ENCODE results near the gene PTPRM.

PTPRM gene

DNA sequence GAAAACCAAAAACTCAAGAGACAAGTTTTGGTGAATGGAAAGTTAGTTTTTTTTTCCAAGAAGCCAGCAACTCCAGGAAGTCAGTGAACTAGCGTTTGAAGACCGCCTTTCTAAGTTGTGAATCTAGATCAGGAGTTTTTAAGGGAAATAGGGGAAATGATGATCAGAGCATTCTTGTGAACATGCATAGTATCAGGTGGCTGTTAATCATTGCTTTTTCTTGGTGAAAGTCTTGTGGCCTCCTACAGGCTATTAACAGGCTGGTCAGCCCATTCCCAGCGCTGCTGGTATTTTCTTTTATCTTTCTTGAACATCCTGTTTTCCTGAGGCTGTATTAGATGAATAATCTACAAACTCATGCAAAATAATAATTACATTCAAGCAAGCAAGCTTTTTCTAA lies 155.8 kb downstream of the PTPRM start:
- DNase-seq (ENCODE audit: insufficient read length, low spot score): no peak
- TF ChIP-seq POLR2A (IDR thresholded peaks at IDR 0.05; ENCODE audit: low read depth, low read length) (no peak), TAF1 (IDR thresholded peaks at IDR 0.05; ENCODE audit: low read depth, low read length) (no peak), SPI1 (IDR thresholded peaks at IDR 0.05; ENCODE audit: low read depth, low read length) (no peak), POU2F2 (IDR thresholded peaks at IDR 0.05; ENCODE audit: low read depth, low read length) (no peak), POLR2AphosphoS5 (IDR thresholded peaks at IDR 0.05; ENCODE audit: low read depth, low read length) (no peak), PAX5 (IDR thresholded peaks at IDR 0.05; ENCODE audit: insufficient read depth, low read length, severe bottlenecking) (no peak)
- FAIRE-seq: no peak

DNA sequence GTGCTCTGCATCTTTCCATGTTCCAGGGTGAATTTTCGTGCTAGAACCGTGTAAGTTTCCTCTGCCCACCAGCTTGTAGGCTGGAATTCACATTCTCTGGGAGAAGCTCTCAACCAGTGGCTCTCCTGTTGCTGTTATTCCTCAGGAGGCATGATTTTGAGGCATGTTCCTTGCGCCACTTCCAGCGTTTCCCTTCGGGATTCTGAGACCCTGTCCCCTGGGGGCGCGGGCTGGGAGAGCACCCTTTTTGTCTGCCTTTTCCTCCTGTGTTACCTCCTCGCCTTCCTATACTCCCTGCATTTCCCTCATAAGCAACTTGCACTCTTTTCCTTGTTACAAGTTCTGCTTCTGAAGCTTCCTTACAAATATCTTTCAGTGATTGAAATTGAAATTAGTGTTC lies 156.4 kb downstream of the PTPRM start:
- no peak for DNase-seq (ENCODE audit: insufficient read length, low spot score)
- no peak for TF ChIP-seq SPI1 (IDR thresholded peaks at IDR 0.05; ENCODE audit: low read depth, low read length)
- TF ChIP-seq POLR2AphosphoS5 (IDR thresholded peaks at IDR 0.05; ENCODE audit: low read depth, low read length): no peak
- TF ChIP-seq TAF1 (IDR thresholded peaks at IDR 0.05; ENCODE audit: low read depth, low read length): no peak
- TF ChIP-seq POLR2A (IDR thresholded peaks at IDR 0.05; ENCODE audit: low read depth, low read length): no peak
- TF ChIP-seq PAX5 (IDR thresholded peaks at IDR 0.05; ENCODE audit: insufficient read depth, low read length, severe bottlenecking): no peak
- TF ChIP-seq POU2F2 (IDR thresholded peaks at IDR 0.05; ENCODE audit: low read depth, low read length): no peak
- no peak for FAIRE-seq

DNA sequence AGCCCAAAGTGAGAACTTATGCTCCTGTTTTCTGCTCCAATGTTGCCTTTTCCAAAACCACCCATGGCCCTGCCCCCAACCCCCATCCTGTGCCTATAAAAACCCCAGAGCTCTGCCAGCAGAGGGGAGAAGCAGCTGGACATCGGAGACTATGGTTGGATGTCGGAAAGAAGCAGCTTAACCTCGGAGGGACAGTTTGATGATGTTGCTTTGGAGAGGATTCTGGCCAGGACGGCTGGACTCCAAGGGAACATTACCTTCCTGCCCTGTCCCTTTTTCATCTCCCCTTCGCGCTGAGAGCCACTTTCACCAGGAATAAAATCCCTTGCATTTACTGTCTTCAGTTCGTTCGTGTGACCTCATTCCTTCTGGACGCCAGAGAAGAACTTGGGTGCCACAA lies 158.4 kb downstream of the PTPRM start:
- FAIRE-seq: no peak
- DNase-seq (ENCODE audit: insufficient read length, low spot score): no peak
- TF ChIP-seq PAX5 (IDR thresholded peaks at IDR 0.05; ENCODE audit: insufficient read depth, low read length, severe bottlenecking): no peak
- no peak for TF ChIP-seq SPI1 (IDR thresholded peaks at IDR 0.05; ENCODE audit: low read depth, low read length)
- no peak for TF ChIP-seq POLR2A (IDR thresholded peaks at IDR 0.05; ENCODE audit: low read depth, low read length)
- no peak for TF ChIP-seq POU2F2 (IDR thresholded peaks at IDR 0.05; ENCODE audit: low read depth, low read length)
- no peak for TF ChIP-seq POLR2AphosphoS5 (IDR thresholded peaks at IDR 0.05; ENCODE audit: low read depth, low read length)
- no peak for TF ChIP-seq TAF1 (IDR thresholded peaks at IDR 0.05; ENCODE audit: low read depth, low read length)

DNA sequence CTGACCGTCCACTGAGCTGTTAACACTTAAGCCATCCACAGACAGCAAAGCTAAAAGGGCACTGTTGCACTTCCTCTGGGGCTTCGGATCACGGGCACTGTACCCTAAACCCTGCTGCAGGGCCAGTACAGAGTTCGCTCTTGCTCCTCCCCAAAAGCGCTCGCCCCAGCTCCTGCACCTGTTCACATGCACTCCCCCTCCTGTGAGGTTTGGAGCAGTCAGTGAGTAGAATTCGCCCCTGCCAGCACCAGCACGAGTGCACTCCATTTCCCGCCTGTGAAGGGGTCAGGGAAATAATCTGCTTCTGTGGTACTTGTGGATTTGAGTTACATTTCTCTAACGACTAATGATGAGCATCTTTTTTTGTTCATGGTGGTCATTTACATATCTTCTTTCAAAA lies 158.8 kb downstream of the PTPRM start:
- TF ChIP-seq SPI1 (IDR thresholded peaks at IDR 0.05; ENCODE audit: low read depth, low read length) (no peak), POU2F2 (IDR thresholded peaks at IDR 0.05; ENCODE audit: low read depth, low read length) (no peak)
- DNase-seq (ENCODE audit: insufficient read length, low spot score) (no peak), FAIRE-seq (no peak)

DNA sequence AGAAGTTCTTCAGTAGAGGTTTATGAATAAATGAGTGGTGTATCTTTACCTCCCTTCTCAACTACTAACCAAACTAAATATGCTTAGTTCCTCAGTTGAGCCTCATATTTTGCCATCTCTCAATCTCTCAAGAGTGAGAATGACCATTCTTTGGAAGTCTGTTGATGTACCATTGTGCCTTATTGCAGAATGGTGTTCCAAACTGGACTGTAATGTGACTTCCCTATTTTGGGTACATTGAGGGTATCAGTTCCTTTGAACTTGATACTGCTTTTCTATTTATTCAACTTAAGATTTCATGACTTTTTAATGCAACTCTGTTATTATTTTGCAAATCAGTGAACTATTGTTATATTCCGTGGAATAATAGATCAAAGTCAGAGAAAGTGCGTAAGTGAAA lies 159.4 kb downstream of the PTPRM start:
- DNase-seq (ENCODE audit: insufficient read length, low spot score) (no peak), FAIRE-seq (no peak)
- TF ChIP-seq TAF1 (IDR thresholded peaks at IDR 0.05; ENCODE audit: low read depth, low read length) (no peak), POLR2AphosphoS5 (IDR thresholded peaks at IDR 0.05; ENCODE audit: low read depth, low read length) (no peak), POLR2A (IDR thresholded peaks at IDR 0.05; ENCODE audit: low read depth, low read length) (no peak), POU2F2 (IDR thresholded peaks at IDR 0.05; ENCODE audit: low read depth, low read length) (no peak), SPI1 (IDR thresholded peaks at IDR 0.05; ENCODE audit: low read depth, low read length) (no peak)

DNA sequence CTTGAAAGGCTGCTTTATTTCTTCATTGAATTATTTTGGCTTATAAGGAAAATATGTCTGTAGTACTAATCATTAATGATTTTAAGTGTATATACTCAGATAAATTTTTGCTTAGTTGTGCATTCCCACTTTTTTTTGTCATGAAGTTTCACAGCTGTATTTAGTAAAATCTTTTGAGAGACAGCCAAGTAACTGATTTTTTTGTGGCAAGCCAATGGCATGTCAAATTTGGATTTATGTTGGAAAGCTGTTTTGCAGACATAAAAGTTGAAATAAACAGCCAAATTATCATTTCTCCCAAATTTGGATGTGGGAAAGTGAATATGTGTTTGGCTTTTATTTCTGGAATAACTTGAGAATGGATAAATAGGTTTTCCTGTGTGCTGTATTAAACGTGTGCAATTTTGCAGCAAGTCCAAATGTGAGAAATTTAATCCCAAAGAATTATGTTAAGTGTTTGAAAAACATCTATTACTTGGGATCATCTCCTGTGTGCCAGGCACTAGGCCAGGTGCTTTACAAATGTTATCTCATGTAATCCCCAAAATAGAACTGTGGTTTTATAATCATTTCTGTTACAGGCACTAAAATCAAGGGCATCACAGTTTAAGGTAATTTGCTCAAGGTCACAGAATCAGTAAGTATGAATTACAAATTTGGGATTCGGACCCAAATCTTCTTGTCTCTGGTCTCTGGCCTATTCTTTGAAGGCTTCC lies 160.4 kb downstream of the PTPRM start:
- FAIRE-seq: no peak
- TF ChIP-seq POU2F2 (IDR thresholded peaks at IDR 0.05; ENCODE audit: low read depth, low read length) (no peak), SPI1 (IDR thresholded peaks at IDR 0.05; ENCODE audit: low read depth, low read length) (no peak), PAX5 (IDR thresholded peaks at IDR 0.05; ENCODE audit: insufficient read depth, low read length, severe bottlenecking) (no peak)
- DNase-seq (ENCODE audit: insufficient read length, low spot score): no peak

DNA sequence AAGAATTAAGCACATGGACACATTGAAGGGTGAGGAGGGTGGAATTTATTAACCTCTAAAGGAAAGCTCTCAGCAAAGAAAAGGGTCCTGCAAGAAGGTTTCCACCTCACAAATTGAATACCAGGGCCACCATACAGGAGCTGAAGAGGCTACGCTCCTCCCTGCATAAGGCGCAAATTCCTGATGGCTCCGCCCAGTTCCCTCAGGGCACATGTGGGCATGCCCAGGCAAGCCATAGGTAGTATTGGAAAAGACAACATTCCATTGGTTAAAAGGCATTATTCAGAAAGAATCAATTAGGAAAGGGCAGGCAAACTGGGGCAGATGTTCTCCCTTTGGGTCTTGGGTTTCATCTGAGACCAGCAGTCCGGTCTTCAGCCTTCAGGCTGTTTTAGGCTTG lies 161.2 kb downstream of the PTPRM start:
- TF ChIP-seq POLR2AphosphoS5 (IDR thresholded peaks at IDR 0.05; ENCODE audit: low read depth, low read length) (no peak), POU2F2 (IDR thresholded peaks at IDR 0.05; ENCODE audit: low read depth, low read length) (no peak)
- FAIRE-seq (no peak), DNase-seq (ENCODE audit: insufficient read length, low spot score) (no peak)

DNA sequence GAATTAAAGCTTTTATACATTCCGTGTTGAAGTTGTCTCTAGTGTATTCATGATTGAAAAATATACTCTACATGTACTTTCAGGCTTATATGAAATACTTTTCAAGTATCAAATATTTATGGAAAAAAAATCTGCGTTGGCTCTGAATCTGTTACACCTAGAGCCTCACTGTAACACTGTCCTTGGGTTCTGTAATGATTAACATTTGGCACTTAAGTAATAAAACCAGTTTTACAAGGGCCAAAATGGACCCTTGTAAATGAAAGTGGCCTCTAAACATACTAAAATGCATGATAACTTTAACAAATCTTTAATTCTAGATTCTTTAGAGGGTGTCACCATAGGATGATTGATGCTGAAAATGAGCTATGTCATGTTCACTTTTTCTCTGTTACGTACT lies 162.8 kb downstream of the PTPRM start:
- TF ChIP-seq TAF1 (IDR thresholded peaks at IDR 0.05; ENCODE audit: low read depth, low read length) (no peak), POLR2AphosphoS5 (IDR thresholded peaks at IDR 0.05; ENCODE audit: low read depth, low read length) (no peak), PAX5 (IDR thresholded peaks at IDR 0.05; ENCODE audit: insufficient read depth, low read length, severe bottlenecking) (no peak), SPI1 (IDR thresholded peaks at IDR 0.05; ENCODE audit: low read depth, low read length) (no peak), POU2F2 (IDR thresholded peaks at IDR 0.05; ENCODE audit: low read depth, low read length) (no peak), POLR2A (IDR thresholded peaks at IDR 0.05; ENCODE audit: low read depth, low read length) (no peak)
- DNase-seq (ENCODE audit: insufficient read length, low spot score) (no peak), FAIRE-seq (no peak)

DNA sequence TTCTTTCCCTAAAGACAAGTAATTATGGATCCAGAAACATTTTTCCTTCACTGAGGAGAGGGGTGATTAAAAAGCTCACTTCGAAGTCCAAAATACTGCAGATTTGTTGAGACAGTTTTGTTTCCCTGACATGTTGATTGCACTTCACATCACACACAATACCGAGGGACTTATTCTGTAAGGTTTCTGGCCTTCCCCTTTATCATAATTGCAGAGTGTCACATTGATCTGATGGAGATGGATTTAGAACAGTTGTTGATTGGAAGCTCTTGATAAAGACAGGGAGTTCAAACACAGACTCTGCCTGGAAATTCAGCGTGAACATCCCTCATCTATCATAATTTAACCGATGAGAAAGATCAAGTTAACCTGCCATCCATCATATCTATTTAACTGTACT lies 163.6 kb downstream of the PTPRM start:
- DNase-seq (ENCODE audit: insufficient read length, low spot score) (no peak), FAIRE-seq (no peak)
- TF ChIP-seq SPI1 (IDR thresholded peaks at IDR 0.05; ENCODE audit: low read depth, low read length) (no peak), PAX5 (IDR thresholded peaks at IDR 0.05; ENCODE audit: insufficient read depth, low read length, severe bottlenecking) (no peak), POLR2AphosphoS5 (IDR thresholded peaks at IDR 0.05; ENCODE audit: low read depth, low read length) (no peak), TAF1 (IDR thresholded peaks at IDR 0.05; ENCODE audit: low read depth, low read length) (no peak), POU2F2 (IDR thresholded peaks at IDR 0.05; ENCODE audit: low read depth, low read length) (no peak), POLR2A (IDR thresholded peaks at IDR 0.05; ENCODE audit: low read depth, low read length) (no peak)

DNA sequence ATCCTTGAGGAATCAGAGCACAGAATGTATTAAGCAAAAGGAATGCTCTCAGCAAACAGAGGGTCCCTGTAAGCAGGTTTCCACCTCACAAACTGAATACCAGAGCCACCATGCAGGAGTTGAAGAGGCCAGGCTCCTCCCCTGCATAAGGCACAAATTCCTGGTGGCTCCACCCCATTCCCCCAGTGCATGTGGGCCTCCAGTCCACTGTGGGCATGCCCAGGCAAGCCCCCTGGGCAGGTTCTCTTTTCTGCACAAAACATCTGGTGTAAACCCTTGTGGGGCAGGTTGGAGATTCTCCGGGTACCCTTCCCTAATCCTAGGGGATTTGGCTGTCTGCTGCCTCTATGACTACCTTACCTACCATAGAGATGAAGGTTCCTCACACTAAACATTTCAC lies 166.5 kb downstream of the PTPRM start:
- DNase-seq (ENCODE audit: insufficient read length, low spot score): no peak
- FAIRE-seq: no peak
- no peak for TF ChIP-seq TAF1 (IDR thresholded peaks at IDR 0.05; ENCODE audit: low read depth, low read length)
- no peak for TF ChIP-seq SPI1 (IDR thresholded peaks at IDR 0.05; ENCODE audit: low read depth, low read length)
- no peak for TF ChIP-seq PAX5 (IDR thresholded peaks at IDR 0.05; ENCODE audit: insufficient read depth, low read length, severe bottlenecking)
- TF ChIP-seq POU2F2 (IDR thresholded peaks at IDR 0.05; ENCODE audit: low read depth, low read length): no peak
- TF ChIP-seq POLR2AphosphoS5 (IDR thresholded peaks at IDR 0.05; ENCODE audit: low read depth, low read length): no peak
- no peak for TF ChIP-seq POLR2A (IDR thresholded peaks at IDR 0.05; ENCODE audit: low read depth, low read length)

All from GM12891 (cell line).